IPS-11a (cell line): Measurements from ENCODE around the gene ADAM12.
"Not testable (repeated sequence)": the region's sequence is repeated elsewhere in the genome, so short reads cannot be mapped to it uniquely, and the experiment has no call there.

Experiments used
- H3K4me3 ChIP-seq: one replicate; pipeline ENCODE4 v1.5.1; 2013; ENCODE audit warnings: low read depth, low read length, control low read depth

The ADAM12 gene

GRCh38 chr10:125994601-125995000 is 393.7 kb downstream of the ADAM12 start:
- H3K4me3 ChIP-seq: no peak overlapping the region

DNA sequence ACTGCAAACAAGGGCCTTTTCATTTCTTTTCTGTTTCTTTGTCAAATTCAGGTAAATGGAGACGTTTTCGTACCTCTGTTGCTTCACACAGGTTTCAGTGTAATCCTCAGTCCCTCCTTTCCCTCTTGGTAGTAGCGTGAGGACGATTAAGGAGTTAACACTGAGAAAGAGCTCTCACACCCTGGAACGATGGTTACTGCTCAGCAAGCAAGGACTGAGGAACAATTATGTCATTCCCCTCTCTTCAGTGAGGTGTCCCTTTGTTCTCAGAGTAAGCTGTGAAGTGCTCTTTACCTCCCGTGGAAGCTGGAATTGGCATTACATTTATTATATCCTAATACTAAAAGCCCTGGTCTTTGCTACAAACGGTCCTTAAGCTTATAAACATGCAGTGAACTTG is 396.0 kb downstream of the ADAM12 start:
- H3K4me3 ChIP-seq: no peak overlapping the region

- H3K4me3 ChIP-seq: no peak overlapping the region
Measured at GRCh38 chr10:125991392-125991791, 396.9 kb downstream of the ADAM12 start.

DNA sequence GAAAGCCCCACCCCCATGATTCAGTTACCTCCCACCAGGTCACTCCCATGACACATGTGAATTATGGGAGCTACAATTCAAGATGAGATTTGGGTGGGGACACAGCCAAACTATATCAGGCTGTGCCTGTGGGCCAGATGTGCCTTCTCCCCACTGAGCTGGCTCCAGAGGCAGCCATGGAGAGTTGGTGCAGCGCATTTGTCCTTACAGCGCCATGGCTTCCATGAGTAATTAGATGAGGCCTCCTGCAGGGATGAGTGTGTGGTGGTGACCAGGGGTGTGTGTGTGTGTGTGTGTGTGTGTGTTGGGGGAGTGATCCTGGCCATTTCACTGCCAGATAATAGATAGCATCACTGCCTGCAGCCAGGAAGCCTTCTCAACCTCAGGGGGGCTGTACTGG is 397.3 kb downstream of the ADAM12 start:
- no peak overlapping the region for H3K4me3 ChIP-seq

GRCh38 chr10:125989791-125990190 is 398.5 kb downstream of the ADAM12 start:
- no peak overlapping the region for H3K4me3 ChIP-seq

DNA sequence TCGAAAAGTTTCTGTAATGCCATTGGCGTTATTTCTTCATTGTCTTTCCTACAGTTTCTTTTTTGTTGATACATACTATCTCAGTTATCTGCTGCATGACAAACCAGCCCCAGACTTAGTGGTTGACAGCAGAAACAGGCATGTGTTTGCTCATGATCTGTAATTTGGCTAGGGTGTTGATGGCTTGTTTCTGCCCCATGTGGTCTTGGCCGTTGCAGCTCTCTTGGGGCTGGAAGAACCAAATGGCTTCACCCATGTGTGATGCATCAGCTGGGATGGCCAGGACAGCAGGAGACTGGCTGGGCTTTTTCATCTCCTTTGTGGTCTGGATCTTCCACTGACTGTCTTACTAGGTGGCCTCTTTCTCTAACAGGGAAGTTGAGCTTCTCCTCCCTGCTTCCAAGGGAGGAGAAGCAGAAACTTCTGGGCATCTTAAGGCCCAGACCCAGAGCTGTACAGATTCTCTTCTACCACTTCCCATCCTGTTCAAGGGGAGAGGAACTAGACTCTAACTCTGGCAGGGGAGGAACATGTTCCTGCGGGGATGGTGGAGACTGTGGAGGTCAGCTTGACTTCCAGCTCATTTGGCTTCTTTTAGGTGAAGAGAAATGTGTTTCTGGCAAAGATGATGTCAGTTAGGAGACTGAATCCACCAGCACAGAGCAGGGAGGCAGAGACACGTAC is 402.6 kb downstream of the ADAM12 start:
- no peak overlapping the region for H3K4me3 ChIP-seq

- H3K4me3 ChIP-seq: no peak overlapping the region
Measured at GRCh38 chr10:125984865-125985495, 403.3 kb downstream of the ADAM12 start.

- no peak overlapping the region for H3K4me3 ChIP-seq
Measured at GRCh38 chr10:125984346-125984745, 403.9 kb downstream of the ADAM12 start.

DNA sequence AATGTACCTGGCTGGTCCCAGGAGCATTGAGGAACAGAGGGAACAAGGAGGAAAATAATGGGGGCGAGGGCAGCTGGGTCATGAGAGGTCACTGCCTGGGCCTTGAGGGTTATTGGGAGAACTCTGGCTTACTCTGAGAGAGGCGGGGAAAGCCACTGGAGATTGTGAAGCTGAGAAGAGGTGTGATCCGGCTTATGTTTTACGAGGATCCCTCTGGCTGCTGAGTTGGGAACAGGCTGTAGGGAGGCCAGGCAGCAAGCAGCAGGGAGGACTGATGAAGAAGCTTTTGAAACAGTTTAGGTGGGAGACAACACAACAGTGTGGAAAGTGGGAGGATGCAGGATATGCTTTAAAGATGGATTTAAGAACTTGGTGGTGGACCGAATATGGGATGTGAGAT is 404.6 kb downstream of the ADAM12 start:
- no peak overlapping the region for H3K4me3 ChIP-seq

GRCh38 chr10:125983161-125983560 is 405.1 kb downstream of the ADAM12 start:
- H3K4me3 ChIP-seq: no peak overlapping the region

GRCh38 chr10:125982260-125982948 is 405.9 kb downstream of the ADAM12 start:
- H3K4me3 ChIP-seq: no peak overlapping the region

- H3K4me3 ChIP-seq: no peak overlapping the region
Measured at GRCh38 chr10:125980521-125981035, 407.7 kb downstream of the ADAM12 start.

DNA sequence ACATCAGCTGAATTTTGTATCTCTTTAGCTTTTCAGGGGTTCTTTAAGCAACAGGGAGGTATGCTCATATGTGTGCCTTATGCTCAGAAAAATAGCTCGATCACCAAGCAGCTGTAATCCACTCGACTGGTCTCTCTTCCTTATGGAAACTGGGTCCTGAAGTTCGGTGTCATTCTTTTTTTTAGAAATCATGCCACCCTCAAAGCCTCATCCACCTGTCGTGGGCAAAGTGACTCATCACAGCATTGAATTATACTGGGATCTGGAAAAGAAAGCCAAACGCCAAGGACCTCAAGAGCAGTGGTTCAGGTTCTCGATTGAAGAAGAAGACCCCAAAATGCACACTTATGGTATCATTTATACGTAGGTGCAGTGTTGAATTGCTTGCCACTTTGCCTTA is 408.3 kb downstream of the ADAM12 start:
- H3K4me3 ChIP-seq: no peak overlapping the region

DNA sequence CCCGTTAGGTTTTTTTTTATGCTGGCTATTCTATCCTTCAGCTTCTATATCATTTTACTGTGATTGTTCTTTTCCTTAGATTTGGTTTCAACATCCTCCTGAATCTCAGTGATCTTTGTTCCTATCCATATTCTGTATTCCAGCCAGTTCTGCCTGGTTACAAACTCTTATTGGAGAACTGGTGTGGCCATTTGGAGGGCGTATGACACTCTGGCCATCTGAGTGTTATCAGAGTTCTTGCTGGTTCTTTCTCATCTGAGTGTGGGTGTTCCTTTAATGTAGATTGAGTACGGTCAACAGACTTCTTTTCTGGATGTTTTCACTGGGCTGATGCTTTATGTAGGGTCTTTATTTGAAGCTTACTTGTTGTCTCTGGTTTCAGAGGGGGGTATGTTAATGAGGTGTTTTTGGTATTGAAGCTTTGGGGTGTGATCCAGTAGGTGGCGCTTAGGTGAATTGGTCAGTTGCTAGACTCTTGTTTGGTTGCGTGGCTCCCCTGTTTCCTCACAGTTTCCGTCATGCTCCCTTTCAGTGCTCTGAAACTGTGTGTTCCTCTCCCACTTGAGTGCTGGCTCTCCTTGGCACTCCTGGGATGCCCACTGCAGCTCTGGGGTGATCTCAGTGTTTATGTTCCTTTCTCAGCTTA is 411.2 kb downstream of the ADAM12 start:
- H3K4me3 ChIP-seq: no peak overlapping the region

- H3K4me3 ChIP-seq: not testable (repeated sequence)
Measured at GRCh38 chr10:125970077-125970630, 418.1 kb downstream of the ADAM12 start.

- no peak overlapping the region for H3K4me3 ChIP-seq
Measured at GRCh38 chr10:125967533-125967932, 420.7 kb downstream of the ADAM12 start.

GRCh38 chr10:125964558-125964957 is 423.7 kb downstream of the ADAM12 start:
- no peak overlapping the region for H3K4me3 ChIP-seq
